ENCODE results near the gene PCDH15.

DNA sequence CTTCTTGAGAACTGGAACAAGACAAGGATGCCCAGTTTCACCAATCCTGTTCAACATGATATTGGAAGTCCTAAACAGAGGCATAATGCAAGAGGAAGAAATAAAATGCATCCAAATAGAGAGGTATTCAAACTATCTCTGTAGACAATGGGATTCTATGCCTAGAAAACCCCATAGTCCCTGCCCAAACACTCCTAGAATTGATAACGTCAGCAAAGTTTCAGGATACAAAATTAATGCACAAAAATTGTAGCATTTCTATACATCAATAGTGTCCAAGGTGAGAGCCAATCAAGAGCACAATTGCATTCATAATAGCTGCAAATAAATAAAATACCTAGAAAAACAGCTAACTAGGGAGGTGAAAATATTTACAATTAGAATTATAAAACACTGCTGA lies 72.5 kb downstream of the PCDH15 start:
- TF ChIP-seq POLR2A (IDR thresholded peaks at IDR 0.05) = no peak
- TF ChIP-seq, protein P1, sequence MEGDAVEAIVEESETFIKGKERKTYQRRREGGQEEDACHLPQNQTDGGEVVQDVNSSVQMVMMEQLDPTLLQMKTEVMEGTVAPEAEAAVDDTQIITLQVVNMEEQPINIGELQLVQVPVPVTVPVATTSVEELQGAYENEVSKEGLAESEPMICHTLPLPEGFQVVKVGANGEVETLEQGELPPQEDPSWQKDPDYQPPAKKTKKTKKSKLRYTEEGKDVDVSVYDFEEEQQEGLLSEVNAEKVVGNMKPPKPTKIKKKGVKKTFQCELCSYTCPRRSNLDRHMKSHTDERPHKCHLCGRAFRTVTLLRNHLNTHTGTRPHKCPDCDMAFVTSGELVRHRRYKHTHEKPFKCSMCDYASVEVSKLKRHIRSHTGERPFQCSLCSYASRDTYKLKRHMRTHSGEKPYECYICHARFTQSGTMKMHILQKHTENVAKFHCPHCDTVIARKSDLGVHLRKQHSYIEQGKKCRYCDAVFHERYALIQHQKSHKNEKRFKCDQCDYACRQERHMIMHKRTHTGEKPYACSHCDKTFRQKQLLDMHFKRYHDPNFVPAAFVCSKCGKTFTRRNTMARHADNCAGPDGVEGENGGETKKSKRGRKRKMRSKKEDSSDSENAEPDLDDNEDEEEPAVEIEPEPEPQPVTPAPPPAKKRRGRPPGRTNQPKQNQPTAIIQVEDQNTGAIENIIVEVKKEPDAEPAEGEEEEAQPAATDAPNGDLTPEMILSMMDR (IDR thresholded peaks at IDR 0.05) = no peak

Data from esophagus squamous epithelium (tissue), 4 donors.